K562 (cell line): ENCODE measurements around the gene TMEM63C. TPM values are rescaled to one million over a fixed set of nuclear protein-coding genes. Genes with fewer than 3 reads are reported as not detected.

Experiments used
- CHD7 ChIP-seq: fragments of 200-600 bp; sonication (generic); IDR thresholded peaks from one replicate; pipeline ENCODE4 v1.6.1; 2012; ENCODE audit warnings: mild to moderate bottlenecking, low read depth, low read length, inconsistent platforms
- MAFG ChIP-seq: fragments of 450-650 bp; conservative IDR thresholded peaks from 2 replicates; pipeline ENCODE4 v1.6.1; 2016; ENCODE audit warnings: missing genetic modification characterization, missing compliant biosample characterization
- PHTF2 ChIP-seq: fragments of 250-450 bp; sonication (Bioruptor Pico); IDR thresholded peaks from 2 replicates; pipeline ENCODE4 v1.5.0; 2021; ENCODE audit warnings: mild to moderate bottlenecking
- RAD21 ChIP-seq, 2 experiments: fragments of 250-450 bp in 1 of 2; fragments of 450-650 bp in 1 of 2; sonication (Bioruptor Pico) in 1 of 2; formaldehyde crosslinking in 1 of 2; IDR thresholded peaks in 1 of 2; conservative IDR thresholded peaks in 1 of 2; 2 replicates each; pipeline versions ENCODE4 v1.4.0 to v1.8.0; 2020 to 2022; ENCODE audit warnings: mild to moderate bottlenecking in 2 of 2, moderate library complexity in 1 of 2
- STAG1 ChIP-seq: sonication (generic); formaldehyde crosslinking; IDR thresholded peaks from 2 replicates; pipeline ENCODE4 v1.5.0; 2020; ENCODE audit warnings: missing genetic modification reagents, borderline replicate concordance
- STAT5B ChIP-seq: fragments of 250-450 bp; sonication (Bioruptor Pico); IDR thresholded peaks from 2 replicates; pipeline ENCODE4 v1.8.0; 2021; ENCODE audit warnings: mild to moderate bottlenecking, inconsistent platforms
- ZNF395 ChIP-seq: fragments of 200-800 bp; sonication (Bioruptor generic); IDR thresholded peaks from 2 replicates; pipeline ENCODE4 v1.6.1; 2017; ENCODE audit warnings: missing genetic modification characterization, missing compliant biosample characterization
- polyA plus RNA-seq, 8 experiments: library from polyadenylated mRNA; depleted of rRNA in 4 of 8; stranded (reverse) in 5 of 8; unstranded in 3 of 8; fragments of >200 nt; fragmentation: Nextera tagmentation in 2 of 8; fragmentation: Illumina TruSeq in 1 of 8; extraction: Ambion mirVana in 2 of 8; extraction: Trizol in 1 of 8; gene quantifications; 2 replicates each; pipeline versions ENCODE4 v1.2.1 to v1.2.3, GENCODE V29; 2011 to 2014; ENCODE audit warnings: inconsistent platforms in 1 of 8, missing spikeins in 1 of 8
- total RNA-seq, 7 experiments: library from RNA; depleted of rRNA in 6 of 7; stranded (reverse); fragments of >200 nt in 6 of 7; fragmentation: Illumina TruSeq in 2 of 7; extraction: Trizol in 2 of 7; gene quantifications; 2 replicates each; pipeline versions ENCODE4 v1.2.1 to v1.2.3, GENCODE V29; 2011 to 2021; ENCODE audit warnings: low replicate concordance in 1 of 7

TMEM63C gene
- total and polyA plus RNA-seq, 9 of the 15 experiments (the other 6 are each of a cell fraction or from before 2014, with no cell fraction given) = 0.07 TPM; not detected in 8

DNA sequence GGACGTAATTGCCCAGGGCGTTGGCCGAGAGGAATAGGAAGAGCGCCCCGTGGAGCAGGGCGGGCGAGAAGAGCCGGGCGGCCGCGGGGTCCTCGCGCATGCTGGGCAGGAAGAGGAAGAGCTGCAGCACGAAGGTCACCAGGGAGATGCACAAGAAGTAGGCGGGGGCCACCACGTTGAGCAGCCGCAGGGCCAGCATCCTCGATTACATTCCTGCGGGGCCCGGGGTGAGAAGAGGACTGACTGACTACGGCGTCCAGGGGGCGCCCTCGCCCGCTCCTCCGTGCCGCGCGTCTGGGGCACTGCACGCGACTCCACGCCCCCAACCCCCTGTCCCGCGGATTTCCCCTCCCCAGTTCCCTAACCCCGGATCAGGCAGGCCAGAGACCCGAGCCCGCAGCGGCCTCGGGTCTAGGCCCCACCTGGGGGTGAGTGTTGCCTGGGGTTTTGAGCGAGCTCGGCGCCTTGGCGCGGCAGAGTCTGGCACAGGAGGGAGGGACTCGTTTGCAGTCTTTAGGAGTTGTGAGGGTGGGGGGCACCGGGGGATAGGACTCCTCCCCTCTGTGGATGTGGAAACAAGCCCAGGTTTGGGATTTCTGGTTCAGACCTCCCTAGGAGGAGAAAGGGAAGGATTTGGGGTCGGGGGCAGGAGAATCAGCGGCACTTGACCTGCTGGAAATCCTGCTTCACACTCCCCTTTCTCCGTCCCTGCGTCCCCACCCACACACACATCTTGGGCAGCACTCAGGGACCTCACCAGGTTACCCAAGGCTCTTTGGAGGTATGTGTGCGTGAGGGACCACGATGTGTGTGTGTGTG lies 41.8 kb upstream of the TMEM63C start (continued):
- no peak for TF ChIP-seq CHD7
- TF ChIP-seq MAFG (tag) = no peak
- peak; percentile 13 to 52; a peak in 2 of 4 replicates for TF ChIP-seq RAD21 (CRISPR knock-in tag; conservative IDR thresholded peaks at IDR 0.05 in 1 of 2, IDR thresholded peaks at IDR 0.05 in 1 of 2)
- TF ChIP-seq STAG1 (CRISPR knock-in tag) = peak; percentile 42; the same call in 1 of the 2 replicates
- no peak for TF ChIP-seq ZNF395 (CRISPR knock-in tag)
- TF ChIP-seq STAT5B (CRISPR knock-in tag) = no peak
- no peak for TF ChIP-seq PHTF2 (CRISPR knock-in tag)
- TF ChIP-seq, all 486 proteins: peak for 6
